Activated CD4-positive, CD25-positive, alpha-beta regulatory T cell treated with anti-CD3 and anti-CD28 coated beads, Interleukin-2, amount 50 U/mL, for 16 hours (primary cell): Measurements from ENCODE around the gene ANGPTL4.
"Not testable (repeated sequence)": the region's sequence is repeated elsewhere in the genome, so short reads cannot be mapped to it uniquely, and the experiment has no call there.

Experiments used
- DNase-seq: peaks from one replicate; pipeline ENCODE4 v3.0.0-alpha.2; 2020; ENCODE audit warnings: low read depth, low spot score

The ANGPTL4 gene

DNA sequence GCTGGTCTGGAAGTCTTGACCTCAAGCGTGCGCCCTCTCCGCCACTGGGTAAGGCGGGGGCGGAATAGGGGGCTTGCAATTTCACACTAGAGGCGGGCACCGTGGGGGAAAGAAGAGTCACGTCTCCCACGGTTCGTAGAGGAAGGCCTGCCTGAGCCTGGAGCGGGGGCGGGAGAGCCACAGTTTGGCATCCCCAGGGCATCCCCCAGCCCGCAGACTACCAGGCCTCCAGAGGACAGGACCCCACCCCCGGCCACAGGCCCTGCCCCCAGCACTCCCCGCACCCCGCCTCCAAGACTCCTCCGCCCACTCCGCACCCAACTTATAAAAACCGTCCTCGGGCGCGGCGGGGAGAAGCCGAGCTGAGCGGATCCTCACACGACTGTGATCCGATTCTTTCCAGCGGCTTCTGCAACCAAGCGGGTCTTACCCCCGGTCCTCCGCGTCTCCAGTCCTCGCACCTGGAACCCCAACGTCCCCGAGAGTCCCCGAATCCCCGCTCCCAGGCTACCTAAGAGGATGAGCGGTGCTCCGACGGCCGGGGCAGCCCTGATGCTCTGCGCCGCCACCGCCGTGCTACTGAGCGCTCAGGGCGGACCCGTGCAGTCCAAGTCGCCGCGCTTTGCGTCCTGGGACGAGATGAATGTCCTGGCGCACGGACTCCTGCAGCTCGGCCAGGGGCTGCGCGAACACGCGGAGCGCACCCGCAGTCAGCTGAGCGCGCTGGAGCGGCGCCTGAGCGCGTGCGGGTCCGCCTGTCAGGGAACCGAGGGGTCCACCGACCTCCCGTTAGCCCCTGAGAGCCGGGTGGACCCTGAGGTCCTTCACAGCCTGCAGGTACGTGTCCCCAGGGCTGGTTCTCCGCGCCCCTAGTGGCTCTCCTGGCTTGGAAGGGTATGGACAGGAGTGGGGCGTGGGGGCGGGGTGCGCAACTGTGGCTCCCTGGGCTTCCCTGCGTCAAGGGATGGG, at the start of gene ANGPTL4:
ANGPTL4 (plus strand) TSS at position 353 of the 969 bp plus-strand sequence; CDS start at position 520, 167 bp downstream.
- peak; percentile 2 for DNase-seq

GRCh38 chr19:8314981-8315640, 48.8 kb upstream of the ANGPTL4 start:
- not testable (repeated sequence) for DNase-seq

- DNase-seq, result no peak
These were observed 47.4 kb upstream of the ANGPTL4 start for GRCh38 chr19:8316351-8317125.

GRCh38 chr19:8318835-8319234, 45.1 kb upstream of the ANGPTL4 start:
- not testable (repeated sequence) for DNase-seq

DNA sequence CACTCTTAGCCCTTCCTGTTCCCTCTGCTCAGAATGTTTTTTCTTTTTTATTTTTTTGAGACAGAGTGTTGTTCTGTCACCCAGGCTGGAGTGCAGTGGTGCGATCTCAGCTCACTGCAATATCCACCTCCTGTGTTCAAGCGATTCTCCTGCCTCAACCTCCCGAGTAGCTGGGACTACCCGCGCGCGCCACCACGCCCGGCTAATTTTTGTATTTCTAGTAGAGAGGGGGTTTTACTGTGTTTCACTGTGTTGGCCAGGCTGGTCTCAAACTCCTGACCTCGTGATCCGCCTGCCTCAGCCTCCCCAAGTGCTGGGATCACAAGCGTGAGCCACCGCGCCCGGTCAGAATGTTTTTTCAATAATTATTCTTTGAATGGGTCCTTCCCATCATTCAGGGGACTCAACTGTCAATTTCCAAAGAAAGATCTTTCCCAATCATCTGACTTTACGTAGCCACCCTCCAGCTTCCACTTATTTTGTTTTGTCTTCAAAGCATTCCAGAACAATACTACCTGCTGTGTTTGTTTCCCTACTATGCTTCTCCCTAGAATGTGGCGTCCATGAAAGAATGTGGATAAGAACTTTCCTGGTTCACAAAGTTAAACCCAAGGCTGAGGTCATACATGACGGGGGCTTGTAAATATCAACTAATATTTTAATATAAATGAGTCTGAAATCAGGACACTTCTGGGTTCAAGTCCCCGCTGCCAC, 44.0 kb upstream of the ANGPTL4 start:
- no peak for DNase-seq

GRCh38 chr19:8320564-8321066, 43.3 kb upstream of the ANGPTL4 start:
- no peak for DNase-seq

DNA sequence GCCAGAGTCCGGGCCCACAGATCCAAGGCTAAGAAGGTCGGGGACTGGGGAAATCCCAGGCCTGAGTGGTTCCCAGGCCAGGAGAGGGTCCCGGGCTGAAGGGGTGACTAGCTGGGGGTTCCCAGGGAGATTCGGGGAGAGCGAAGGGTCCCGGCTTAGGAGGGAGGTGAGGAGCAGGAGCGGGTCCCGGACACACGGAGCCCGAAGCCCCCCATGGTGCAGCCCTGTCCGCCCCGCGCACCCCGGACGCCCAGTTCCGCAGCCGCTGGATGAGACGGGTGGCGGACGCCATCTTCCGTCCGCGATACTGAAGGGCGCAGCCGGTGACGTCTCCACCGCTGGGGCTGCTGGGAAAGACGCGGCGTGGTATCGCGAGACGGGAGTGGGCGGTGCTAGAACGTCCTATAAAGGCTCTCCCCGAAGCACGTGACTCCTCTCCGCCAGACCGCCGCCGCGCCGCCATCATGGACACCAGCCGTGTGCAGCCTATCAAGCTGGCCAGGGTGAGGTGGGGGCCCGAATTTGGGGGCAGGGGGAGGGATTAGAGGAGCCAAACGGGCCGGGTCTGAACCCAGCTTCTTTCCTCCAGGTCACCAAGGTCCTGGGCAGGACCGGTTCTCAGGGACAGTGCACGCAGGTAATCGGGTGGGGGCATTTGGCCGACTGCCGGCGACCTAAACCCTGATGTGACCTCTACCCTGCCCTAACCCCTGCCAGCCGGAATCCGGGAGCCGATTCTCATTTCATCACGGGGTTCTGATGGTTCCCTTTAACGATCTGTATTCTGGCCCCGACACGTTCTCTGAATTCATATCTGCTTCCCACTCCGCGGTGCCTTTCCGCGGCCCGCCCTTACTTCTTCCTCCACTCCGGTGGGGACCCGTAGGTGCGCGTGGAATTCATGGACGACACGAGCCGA, 42.6 kb upstream of the ANGPTL4 start, which contains the start of the genes NDUFA7 and RPS28:
NDUFA7 (minus strand) TSS at position 309 of the 919 bp plus-strand sequence; CDS start at position 292, 17 bp downstream.
RPS28 (plus strand) TSS at position 430 of the 919 bp plus-strand sequence; CDS start at position 465, 35 bp downstream.
- peak; percentile 96 for DNase-seq

DNA sequence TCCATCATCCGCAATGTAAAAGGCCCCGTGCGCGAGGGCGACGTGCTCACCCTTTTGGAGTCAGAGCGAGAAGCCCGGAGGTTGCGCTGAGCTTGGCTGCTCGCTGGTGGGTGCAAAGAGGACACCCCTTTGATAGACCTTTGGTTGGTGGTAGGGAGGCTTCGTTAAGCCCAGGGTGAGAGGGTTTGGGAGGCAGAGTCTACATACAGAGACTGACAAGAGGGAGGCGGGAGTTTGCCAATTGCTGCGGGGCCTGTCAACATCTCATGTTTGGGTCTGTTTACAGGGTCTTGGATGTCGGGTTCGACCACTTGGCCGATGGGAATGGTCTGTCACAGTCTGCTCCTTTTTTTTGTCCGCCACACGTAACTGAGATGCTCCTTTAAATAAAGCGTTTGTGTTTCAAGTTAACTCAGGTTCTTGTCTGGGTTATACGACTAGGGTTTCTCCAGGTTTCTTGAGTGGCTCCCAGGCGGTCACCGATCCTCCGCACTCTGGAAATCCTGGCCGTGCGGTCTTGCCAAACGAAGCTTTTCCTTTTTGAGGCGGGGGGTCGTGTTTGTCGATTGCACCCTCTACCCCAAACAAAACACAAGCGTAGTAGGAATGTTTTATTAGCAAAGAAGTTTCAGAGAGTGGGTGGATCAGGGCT, 41.8 kb upstream of the ANGPTL4 start:
- DNase-seq, result no peak

DNA sequence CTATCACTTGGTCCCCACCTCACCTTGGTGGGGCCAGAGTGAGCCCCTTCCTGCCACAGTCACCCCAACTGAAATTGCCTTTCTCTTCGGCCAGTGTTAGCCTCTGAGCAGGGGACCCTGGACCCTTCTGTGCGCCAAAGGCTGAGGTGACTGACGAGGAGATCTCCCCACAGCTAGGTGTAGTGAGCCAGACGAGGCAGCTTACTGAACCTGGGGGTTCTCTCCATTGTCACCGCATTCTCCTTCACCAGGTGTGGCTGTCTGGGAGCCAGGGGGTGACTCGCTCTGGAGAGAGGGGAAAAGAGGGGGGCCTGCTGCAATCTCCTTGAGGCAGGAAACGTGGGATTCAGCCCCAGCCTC, 41.3 kb upstream of the ANGPTL4 start:
- DNase-seq, result no peak

DNA sequence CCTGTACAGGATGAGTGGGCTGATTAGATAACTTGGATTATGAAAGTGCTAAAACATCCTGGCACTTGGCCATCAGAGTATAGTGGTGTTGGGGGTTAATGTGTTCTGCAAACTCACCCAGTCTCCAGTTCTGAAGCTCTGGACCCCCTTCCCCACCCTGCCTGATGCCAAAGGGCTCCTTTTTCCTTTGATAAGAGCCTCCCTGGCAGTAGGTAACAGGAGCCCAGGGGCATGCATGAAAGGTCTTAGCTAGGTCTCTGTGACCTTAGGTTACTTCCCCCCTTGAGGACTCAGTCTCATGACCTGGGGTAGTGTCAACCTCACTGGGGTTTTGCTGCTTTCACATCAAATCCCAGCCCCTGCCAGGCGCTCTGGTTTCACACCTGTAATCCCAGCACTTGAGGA, 40.2 kb upstream of the ANGPTL4 start:
- no peak for DNase-seq

DNA sequence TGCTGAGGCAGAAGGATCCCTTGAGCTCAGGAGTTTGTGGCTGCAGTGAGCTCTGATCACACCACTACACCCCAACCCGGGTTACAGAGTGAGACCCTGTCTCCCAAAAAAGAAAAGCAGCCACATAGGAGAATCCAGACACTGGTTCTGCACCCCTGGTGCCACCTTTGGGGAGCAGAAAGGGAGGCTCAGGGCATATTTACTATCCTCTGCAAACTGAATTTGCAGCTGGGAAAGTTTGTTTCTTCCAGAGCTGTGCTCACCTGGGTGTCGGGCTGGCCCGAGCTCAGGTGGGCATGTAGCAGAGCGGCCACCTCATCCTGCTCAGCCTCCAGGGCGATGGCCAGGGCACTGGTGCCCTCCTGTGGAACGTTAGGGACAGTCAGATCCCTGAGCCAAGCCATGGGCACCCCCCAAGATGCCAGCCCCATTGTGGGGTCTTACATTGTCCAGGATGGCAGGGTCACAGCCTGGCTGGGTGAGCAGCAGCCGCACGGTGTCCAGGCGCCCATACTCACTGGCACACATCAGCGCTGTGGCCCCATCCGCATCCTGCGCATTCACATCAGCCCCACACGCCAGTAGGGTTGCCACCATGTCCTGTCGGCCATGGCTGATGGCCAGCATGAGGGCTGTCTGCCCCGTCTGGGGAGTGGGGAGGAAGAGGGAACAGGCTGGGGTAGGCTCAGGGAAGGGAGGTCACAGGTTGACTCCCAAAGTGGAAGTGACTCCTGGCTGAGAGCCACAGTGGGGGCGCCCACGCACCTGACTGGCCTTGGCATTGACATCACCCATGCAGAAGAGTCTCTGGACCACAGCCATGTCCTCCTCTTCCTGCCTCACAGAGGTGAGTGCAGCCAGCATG, 39.5 kb upstream of the ANGPTL4 start:
- no peak for DNase-seq

GRCh38 chr19:8325454-8325853, 38.5 kb upstream of the ANGPTL4 start:
- no peak for DNase-seq

GRCh38 chr19:8329996-8330395, 34.0 kb upstream of the ANGPTL4 start:
- DNase-seq, result no peak

DNA sequence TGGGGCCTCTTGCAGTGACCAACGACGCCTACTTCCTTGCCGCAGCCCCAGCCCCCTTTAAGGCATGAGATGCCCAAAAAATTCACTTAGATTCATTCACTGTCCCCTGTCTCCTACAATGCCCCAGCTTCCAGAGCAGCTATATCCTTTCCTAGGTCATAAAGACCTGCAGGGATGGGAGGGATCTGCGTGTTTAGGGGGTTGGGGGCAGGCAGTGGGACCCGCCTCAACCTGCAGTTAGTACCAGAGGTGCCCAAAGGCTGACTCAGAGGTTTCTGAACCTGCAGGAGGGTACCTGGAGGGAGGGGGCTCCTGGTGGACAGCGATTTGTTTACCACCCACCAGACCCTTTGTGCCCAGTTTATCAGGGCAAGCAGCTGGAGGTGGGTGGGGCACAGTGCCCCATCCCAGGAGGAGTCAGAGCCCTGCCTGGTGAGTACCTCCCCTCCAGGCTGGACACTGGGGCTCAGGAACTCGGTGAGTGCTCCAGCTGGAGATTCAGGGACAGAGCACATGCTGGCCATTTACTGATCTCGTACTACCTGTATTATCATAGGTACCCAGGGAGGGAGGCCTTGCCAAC, 32.6 kb upstream of the ANGPTL4 start:
- no peak for DNase-seq

- DNase-seq, result no peak
These were observed 30.8 kb upstream of the ANGPTL4 start for GRCh38 chr19:8332976-8333766.

DNA sequence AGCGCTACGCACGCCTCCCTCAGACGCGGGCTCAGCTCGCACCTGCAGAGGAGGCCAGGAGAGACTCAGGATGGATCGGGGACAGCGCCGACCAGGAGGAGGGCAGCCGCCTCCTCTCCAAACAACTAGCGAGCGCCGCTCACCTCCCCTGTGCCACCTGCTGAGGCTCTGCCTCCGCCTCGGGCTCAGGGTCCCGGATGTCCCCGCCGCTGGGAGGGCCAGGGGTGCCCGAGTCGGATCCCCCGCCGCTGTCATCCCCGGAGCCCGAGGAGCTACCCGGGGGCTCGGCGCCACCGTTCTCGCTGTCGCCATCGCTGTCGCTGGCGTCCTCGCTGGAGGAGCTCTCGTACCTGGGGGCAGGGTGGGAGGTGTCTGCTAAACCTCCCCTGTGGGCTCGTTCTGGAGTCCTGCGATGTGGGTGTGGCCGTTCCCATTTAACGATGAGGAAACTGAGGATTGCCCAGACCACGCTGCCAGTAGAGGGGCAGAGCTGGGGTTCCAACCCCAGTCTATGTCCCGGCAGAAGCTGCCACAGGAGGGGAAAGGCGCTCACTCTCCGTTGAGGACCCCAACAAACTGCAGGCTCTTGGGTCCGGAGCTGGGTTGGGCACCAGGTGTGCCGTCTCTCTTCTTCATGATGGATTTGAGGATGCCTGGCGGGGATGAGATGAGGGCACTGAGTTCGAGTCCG, 30.0 kb upstream of the ANGPTL4 start:
- no peak for DNase-seq
